ENCODE results near the gene UNC13B. TPM values are rescaled to one million over a fixed set of nuclear protein-coding genes. Genes with fewer than 3 reads are reported as not detected.

Gene UNC13B
- 1 to 10 TPM in 1 of 2 experiments, under 1 TPM in 1; 0.64 to 1.1 TPM for total RNA-seq

GRCh38 chr9:35161713-35162604 is at the start of gene UNC13B:
TSS of gene UNC13B (plus strand) at chr9:35162009. CDS start at chr9:35162284, 275 bp downstream.
- Mint-ChIP-seq H3K27me3 (peaks cover 17% of the 10 kb centered on the region), H3K4me1 (peaks cover 14% of the 10 kb centered on the region), H3K9me3 (no peaks in the 10 kb centered on the region), H3K27ac (no peak within 1 kb of the TSS), H3K4me3 (peak within 1 kb of the TSS; percentile 89), H3K36me3 (no peaks in the 10 kb centered on the region)
- DNase-seq = peak; percentile 76
- ATAC-seq (ENCODE audit: low read depth) = peak; percentile 82
- POLR2A ChIA-PET = interaction anchor here (1.0 to 1.4 kb wide), 3 partner anchors 50 to 83 kb away, joined by 3 to 6 read pairs (median 3); no protein-coding TSS in a partner anchor

- H3K27ac Mint-ChIP-seq = peak overlapping the region; percentile 69
- H3K27me3 Mint-ChIP-seq = no peaks in the 10 kb centered on the region
- H3K9me3 Mint-ChIP-seq = no peaks in the 10 kb centered on the region
- H3K4me3 Mint-ChIP-seq = peak overlapping the region; percentile 80
- peaks cover 54% of the 10 kb centered on the region for H3K4me1 Mint-ChIP-seq
- POLR2A ChIA-PET = interaction anchor here (0.7 to 2.3 kb wide), 5 partner anchors 10 to 49 kb away, joined by 3 to 17 read pairs (median 7); partner anchors contain the start of genes FANCG, STOML2 and VCP
- ATAC-seq (ENCODE audit: low read depth) (no peak), DNase-seq (no peak)
- peaks cover 7% of the 10 kb centered on the region for H3K36me3 Mint-ChIP-seq
These were observed 49.4 kb upstream of the UNC13B start for GRCh38 chr9:35112257-35113020.

GRCh38 chr9:35114113-35114839 is 47.5 kb upstream of the UNC13B start:
- H3K36me3 Mint-ChIP-seq = peaks cover 7% of the 10 kb centered on the region
- peak overlapping the region; percentile 100 for H3K4me3 Mint-ChIP-seq
- peaks cover 52% of the 10 kb centered on the region for H3K4me1 Mint-ChIP-seq
- POLR2A ChIA-PET = interaction anchor here (0.9 to 3.7 kb wide), 7 partner anchors 11 to 534 kb away, joined by 3 to 47 read pairs (median 9); partner anchors contain the start of genes FANCG, PIGO, STOML2 and VCP
- peaks cover 5% of the 10 kb centered on the region for H3K27me3 Mint-ChIP-seq
- H3K27ac Mint-ChIP-seq = peak overlapping the region; percentile 98
- no peaks in the 10 kb centered on the region for H3K9me3 Mint-ChIP-seq
- DNase-seq (peak; percentile 67), ATAC-seq (ENCODE audit: low read depth) (peak; percentile 24)

- peaks cover 6% of the 10 kb centered on the region for H3K36me3 Mint-ChIP-seq
- no peaks in the 10 kb centered on the region for H3K9me3 Mint-ChIP-seq
- ATAC-seq (ENCODE audit: low read depth) (no peak), DNase-seq (peak; percentile 51)
- peaks cover 47% of the 10 kb centered on the region for H3K4me1 Mint-ChIP-seq
- POLR2A ChIA-PET = interaction anchor here (0.9 to 3.7 kb wide), 10 partner anchors 12 to 533 kb away, joined by 3 to 47 read pairs (median 8); partner anchors contain the start of genes FANCG, PIGO, STOML2 and TESK1
- peak overlapping the region; percentile 98 for H3K27ac Mint-ChIP-seq
- H3K4me3 Mint-ChIP-seq = peak overlapping the region; percentile 100
- H3K27me3 Mint-ChIP-seq = peaks cover 5% of the 10 kb centered on the region
These were observed 46.8 kb upstream of the UNC13B start for GRCh38 chr9:35114840-35115628.

- peaks cover 6% of the 10 kb centered on the region for H3K36me3 Mint-ChIP-seq
- peak within 1 kb of the TSS; percentile 100 for H3K4me3 Mint-ChIP-seq
- POLR2A ChIA-PET = interaction anchor here (0.6 to 3.7 kb wide), 8 partner anchors 13 to 489 kb away, joined by 3 to 47 read pairs (median 6); partner anchors contain the start of genes FANCG, STOML2, TESK1 and VCP
- peak within 1 kb of the TSS; percentile 98 for H3K27ac Mint-ChIP-seq
- ATAC-seq (ENCODE audit: low read depth) (peak; percentile 68), DNase-seq (peak; percentile 94)
- peaks cover 5% of the 10 kb centered on the region for H3K27me3 Mint-ChIP-seq
- H3K4me1 Mint-ChIP-seq = peaks cover 38% of the 10 kb centered on the region
- no peaks in the 10 kb centered on the region for H3K9me3 Mint-ChIP-seq
These were observed 45.9 kb upstream of the UNC13B start, which contains the start of gene ATOSB for GRCh38 chr9:35115680-35116538. TSS of gene ATOSB (minus strand) at chr9:35115862. CDS start at chr9:35108274, 7,588 bp downstream.

GRCh38 chr9:35116539-35116897 is 45.3 kb upstream of the UNC13B start:
- Mint-ChIP-seq H3K9me3 (no peaks in the 10 kb centered on the region), H3K4me1 (peaks cover 37% of the 10 kb centered on the region), H3K27ac (peak overlapping the region; percentile 98), H3K4me3 (peak overlapping the region; percentile 100), H3K36me3 (peaks cover 6% of the 10 kb centered on the region), H3K27me3 (peaks cover 5% of the 10 kb centered on the region)
- POLR2A ChIA-PET = interaction anchor here (1.3 to 3.7 kb wide), 5 partner anchors 13 to 488 kb away, joined by 3 to 47 read pairs (median 14); partner anchors contain the start of genes FANCG, STOML2, TESK1 and VCP
- DNase-seq = no peak
- ATAC-seq (ENCODE audit: low read depth) = no peak

- Mint-ChIP-seq H3K9me3 (no peaks in the 10 kb centered on the region), H3K27me3 (peaks cover 5% of the 10 kb centered on the region), H3K4me3 (peak overlapping the region; percentile 100), H3K36me3 (peaks cover 6% of the 10 kb centered on the region), H3K27ac (peak overlapping the region; percentile 98), H3K4me1 (peaks cover 33% of the 10 kb centered on the region)
- DNase-seq (peak; percentile 73), ATAC-seq (ENCODE audit: low read depth) (peak; percentile 46)
- POLR2A ChIA-PET = interaction anchor here (1.3 to 3.7 kb wide), 4 partner anchors 14 to 488 kb away, joined by 3 to 47 read pairs (median 10); partner anchors contain the start of genes FANCG, STOML2 and TESK1
These were observed 44.8 kb upstream of the UNC13B start for GRCh38 chr9:35116898-35117551.

GRCh38 chr9:35134920-35135319 is 26.9 kb upstream of the UNC13B start:
- POLR2A ChIA-PET = no interaction called here
- no peak for ATAC-seq (ENCODE audit: low read depth)
- Mint-ChIP-seq H3K27me3 (no peaks in the 10 kb centered on the region), H3K27ac (no peak overlapping the region), H3K9me3 (peaks cover 1% of the 10 kb centered on the region), H3K4me3 (no peak overlapping the region), H3K4me1 (no peaks in the 10 kb centered on the region), H3K36me3 (no peaks in the 10 kb centered on the region)
- DNase-seq = no peak

- no peak for DNase-seq
- H3K27me3 Mint-ChIP-seq = no peaks in the 10 kb centered on the region
- H3K27ac Mint-ChIP-seq = no peak overlapping the region
- H3K4me3 Mint-ChIP-seq = no peak overlapping the region
- H3K9me3 Mint-ChIP-seq = peaks cover 5% of the 10 kb centered on the region
- H3K36me3 Mint-ChIP-seq = no peaks in the 10 kb centered on the region
- POLR2A ChIA-PET = interaction anchor here (0.7 kb wide), 1 partner anchor 24 kb away, joined by 4 read pairs; no protein-coding TSS in a partner anchor
- no peaks in the 10 kb centered on the region for H3K4me1 Mint-ChIP-seq
- ATAC-seq (ENCODE audit: low read depth) = no peak
These were observed 25.8 kb upstream of the UNC13B start for GRCh38 chr9:35135988-35136387.

GRCh38 chr9:35136866-35137265 is 24.9 kb upstream of the UNC13B start:
- Mint-ChIP-seq H3K4me1 (no peaks in the 10 kb centered on the region), H3K4me3 (no peak overlapping the region), H3K36me3 (no peaks in the 10 kb centered on the region), H3K9me3 (peaks cover 7% of the 10 kb centered on the region), H3K27ac (no peak overlapping the region), H3K27me3 (no peaks in the 10 kb centered on the region)
- ATAC-seq (ENCODE audit: low read depth) (no peak), DNase-seq (no peak)
- POLR2A ChIA-PET = no interaction called here

- Mint-ChIP-seq H3K4me1 (no peaks in the 10 kb centered on the region), H3K27ac (no peak overlapping the region), H3K36me3 (no peaks in the 10 kb centered on the region), H3K9me3 (peaks cover 11% of the 10 kb centered on the region), H3K27me3 (no peaks in the 10 kb centered on the region), H3K4me3 (no peak overlapping the region)
- POLR2A ChIA-PET = no interaction called here
- no peak for DNase-seq
- ATAC-seq (ENCODE audit: low read depth) = no peak
These were observed 21.7 kb upstream of the UNC13B start for GRCh38 chr9:35140093-35140492.
